ENCODE results near the gene ITSN1. TPM values are rescaled to one million over a fixed set of nuclear protein-coding genes. Genes with fewer than 3 reads are reported as not detected.

ITSN1 gene
- total RNA-seq, 1 experiment from 2014 or later = 30.6 TPM

DNA sequence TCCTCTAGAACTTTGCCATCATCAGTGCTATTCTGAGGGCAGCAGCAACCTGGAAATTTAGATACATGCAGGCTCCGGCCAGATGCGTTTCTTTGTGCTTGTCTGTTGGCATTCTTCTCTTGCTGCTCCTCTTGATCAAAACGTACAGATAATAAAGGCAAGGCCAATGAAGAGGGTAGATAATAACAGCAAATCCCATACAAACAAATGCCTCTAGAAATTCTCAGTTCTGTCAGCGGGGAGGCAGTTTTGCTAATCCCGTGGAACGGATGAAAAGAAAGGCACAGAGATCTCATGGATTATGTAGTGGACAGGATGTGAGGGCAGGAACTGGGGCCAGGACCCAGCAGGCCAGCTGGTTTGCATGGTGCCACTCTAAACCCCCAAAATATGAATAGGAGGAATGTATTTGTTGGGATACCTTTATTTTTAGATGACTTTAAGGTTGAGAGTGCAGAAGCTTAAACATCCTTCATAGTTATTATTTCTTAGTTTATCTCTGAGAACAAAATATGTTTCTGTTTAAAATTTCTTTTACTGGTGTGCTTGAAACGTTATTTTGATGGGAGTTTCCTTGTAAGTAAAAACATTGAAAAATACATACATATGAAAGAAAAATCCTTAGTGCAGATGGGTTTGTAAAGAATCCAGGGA, 1.5 kb downstream of the ITSN1 start:
- Mint-ChIP-seq H3K27ac (ENCODE audit: unreplicated experiment) (peak overlapping the region; percentile 13), H3K36me3 (ENCODE audit: insufficient read depth, unreplicated experiment) (peaks cover 28% of the 10 kb centered on the region), H3K4me1 (ENCODE audit: low read depth, unreplicated experiment) (peaks cover 6% of the 10 kb centered on the region), H3K4me3 (ENCODE audit: low read depth, unreplicated experiment) (peak overlapping the region; percentile 77), H3K9me3 (ENCODE audit: low read depth, unreplicated experiment) (no peaks in the 10 kb centered on the region), H3K27me3 (ENCODE audit: unreplicated experiment) (no peaks in the 10 kb centered on the region)
- DNase-seq = no peak
- BruUV-seq (replicated peaks) = TSS peak; percentile 35
- CTCF ChIA-PET = no interaction called here
- TF ChIP-seq, protein P1, sequence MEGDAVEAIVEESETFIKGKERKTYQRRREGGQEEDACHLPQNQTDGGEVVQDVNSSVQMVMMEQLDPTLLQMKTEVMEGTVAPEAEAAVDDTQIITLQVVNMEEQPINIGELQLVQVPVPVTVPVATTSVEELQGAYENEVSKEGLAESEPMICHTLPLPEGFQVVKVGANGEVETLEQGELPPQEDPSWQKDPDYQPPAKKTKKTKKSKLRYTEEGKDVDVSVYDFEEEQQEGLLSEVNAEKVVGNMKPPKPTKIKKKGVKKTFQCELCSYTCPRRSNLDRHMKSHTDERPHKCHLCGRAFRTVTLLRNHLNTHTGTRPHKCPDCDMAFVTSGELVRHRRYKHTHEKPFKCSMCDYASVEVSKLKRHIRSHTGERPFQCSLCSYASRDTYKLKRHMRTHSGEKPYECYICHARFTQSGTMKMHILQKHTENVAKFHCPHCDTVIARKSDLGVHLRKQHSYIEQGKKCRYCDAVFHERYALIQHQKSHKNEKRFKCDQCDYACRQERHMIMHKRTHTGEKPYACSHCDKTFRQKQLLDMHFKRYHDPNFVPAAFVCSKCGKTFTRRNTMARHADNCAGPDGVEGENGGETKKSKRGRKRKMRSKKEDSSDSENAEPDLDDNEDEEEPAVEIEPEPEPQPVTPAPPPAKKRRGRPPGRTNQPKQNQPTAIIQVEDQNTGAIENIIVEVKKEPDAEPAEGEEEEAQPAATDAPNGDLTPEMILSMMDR (IDR thresholded peaks at IDR 0.05; ENCODE audit: unreplicated experiment) = no peak
- intact Hi-C loops (cut with micrococcal nuclease; ENCODE audit: unreplicated experiment) = loop anchor here (5.0 to 10.0 kb wide), 2 partner anchors 44 to 141 kb away; no protein-coding TSS in a partner anchor

DNA sequence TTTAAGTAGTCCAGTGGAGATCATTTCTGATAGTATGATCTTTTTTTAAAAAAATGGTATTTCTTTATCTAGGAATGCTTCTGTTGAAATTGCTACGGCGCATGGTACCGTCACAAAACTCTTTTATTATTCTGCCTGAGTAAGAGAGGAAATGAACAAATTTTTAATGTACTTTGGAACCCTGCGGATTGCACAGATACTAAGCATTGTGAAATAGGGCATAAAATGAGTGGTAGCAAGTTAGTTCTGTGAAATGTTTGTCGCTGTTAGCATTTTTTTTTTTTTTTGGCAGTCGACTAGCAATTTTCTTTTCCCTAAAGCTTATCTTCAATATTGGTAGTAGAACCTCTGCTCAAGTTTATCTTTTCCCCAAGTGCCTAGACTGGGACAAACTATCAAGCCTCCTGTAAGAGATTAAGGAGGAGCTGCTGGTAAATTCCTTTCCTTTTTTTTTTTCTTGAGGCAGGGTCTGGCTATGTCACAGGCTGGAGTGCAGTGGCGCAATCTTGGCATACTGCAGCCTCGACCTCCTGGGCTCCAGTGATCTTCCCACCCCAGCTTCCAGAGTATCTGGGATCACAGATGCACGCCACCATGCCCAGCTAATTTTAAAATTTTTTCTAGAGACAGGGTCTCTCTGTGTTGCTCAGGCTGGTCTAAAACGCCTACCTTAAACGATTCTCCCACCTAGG, 2.2 kb downstream of the ITSN1 start:
- peaks cover 28% of the 10 kb centered on the region for H3K36me3 Mint-ChIP-seq (ENCODE audit: insufficient read depth, unreplicated experiment)
- CTCF ChIA-PET = interaction anchor here (0.7 kb wide), 1 partner anchor 73 kb away, joined by 4 read pairs; no protein-coding TSS in a partner anchor

DNA sequence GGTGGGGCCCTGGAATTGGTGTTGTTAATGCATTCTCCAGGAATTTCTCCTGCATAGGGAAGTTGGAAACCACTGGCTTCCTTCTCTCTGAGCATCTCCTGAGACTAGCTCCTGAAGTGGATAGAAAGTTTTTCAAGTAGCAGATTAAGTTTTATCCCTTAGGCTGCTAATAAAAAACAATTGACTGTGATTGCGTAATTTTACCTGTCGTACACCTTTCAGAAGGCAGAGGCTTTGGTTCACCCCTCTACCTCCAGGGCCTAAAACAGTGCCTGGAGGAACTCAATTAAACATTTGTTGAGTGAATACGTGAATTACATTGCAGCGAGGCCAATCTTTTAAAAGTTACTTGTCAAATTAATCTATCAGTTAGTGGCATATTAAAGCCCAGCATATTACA, 3.4 kb downstream of the ITSN1 start:
- intact Hi-C loops (cut with micrococcal nuclease; ENCODE audit: unreplicated experiment) = loop anchor here (10.0 kb wide), 1 partner anchor 139 kb away; no protein-coding TSS in a partner anchor
- CTCF ChIA-PET = no interaction called here
- no peak for DNase-seq
- Mint-ChIP-seq H3K4me1 (ENCODE audit: low read depth, unreplicated experiment) (peaks cover 19% of the 10 kb centered on the region), H3K4me3 (ENCODE audit: low read depth, unreplicated experiment) (no peak overlapping the region), H3K27me3 (ENCODE audit: unreplicated experiment) (no peaks in the 10 kb centered on the region), H3K9me3 (ENCODE audit: low read depth, unreplicated experiment) (no peaks in the 10 kb centered on the region), H3K27ac (ENCODE audit: unreplicated experiment) (no peak overlapping the region), H3K36me3 (ENCODE audit: insufficient read depth, unreplicated experiment) (peaks cover 28% of the 10 kb centered on the region)
- BruUV-seq (replicated peaks) = no TSS peak
- TF ChIP-seq, protein P1 (IDR thresholded peaks at IDR 0.05; ENCODE audit: unreplicated experiment) = no peak

More for the DNA sequence above, 2.2 kb downstream of the ITSN1 start:
- Mint-ChIP-seq H3K27me3 (ENCODE audit: unreplicated experiment) (no peaks in the 10 kb centered on the region), H3K4me3 (ENCODE audit: low read depth, unreplicated experiment) (peak overlapping the region; percentile 77), H3K27ac (ENCODE audit: unreplicated experiment) (no peak overlapping the region), H3K4me1 (ENCODE audit: low read depth, unreplicated experiment) (peaks cover 11% of the 10 kb centered on the region), H3K9me3 (ENCODE audit: low read depth, unreplicated experiment) (no peaks in the 10 kb centered on the region)
- TF ChIP-seq, protein P1 (IDR thresholded peaks at IDR 0.05; ENCODE audit: unreplicated experiment) = no peak
- BruUV-seq (replicated peaks) = no TSS peak
- DNase-seq = no peak
- intact Hi-C loops (cut with micrococcal nuclease; ENCODE audit: unreplicated experiment) = loop anchor here (5.0 to 10.0 kb wide), 2 partner anchors 43 to 140 kb away; no protein-coding TSS in a partner anchor

DNA sequence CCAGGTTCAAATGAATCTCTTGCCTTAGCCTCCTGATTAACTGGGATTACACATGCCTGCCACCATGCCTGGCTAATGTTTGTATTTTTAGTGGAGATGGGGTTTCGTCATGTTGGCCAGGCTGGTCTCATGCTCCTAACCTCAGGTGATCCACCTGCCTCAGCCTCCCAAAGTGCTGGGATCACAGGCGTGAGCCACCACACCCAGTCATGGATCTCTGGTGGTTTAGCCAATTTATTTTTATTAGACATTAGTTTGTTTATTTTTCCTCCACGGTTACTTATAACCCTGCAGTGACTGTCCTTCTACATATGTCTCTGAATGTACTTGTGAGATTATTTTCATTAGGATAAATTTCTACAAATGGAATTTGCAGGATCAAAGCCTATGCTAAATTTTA, 5.3 kb downstream of the ITSN1 start:
- Mint-ChIP-seq H3K4me1 (ENCODE audit: low read depth, unreplicated experiment) (peaks cover 29% of the 10 kb centered on the region), H3K9me3 (ENCODE audit: low read depth, unreplicated experiment) (no peaks in the 10 kb centered on the region), H3K27ac (ENCODE audit: unreplicated experiment) (no peak overlapping the region), H3K4me3 (ENCODE audit: low read depth, unreplicated experiment) (no peak overlapping the region), H3K27me3 (ENCODE audit: unreplicated experiment) (no peaks in the 10 kb centered on the region), H3K36me3 (ENCODE audit: insufficient read depth, unreplicated experiment) (peaks cover 10% of the 10 kb centered on the region)
- intact Hi-C loops (cut with micrococcal nuclease; ENCODE audit: unreplicated experiment) = loop anchor here (10.0 kb wide), 1 partner anchor 137 kb away; no protein-coding TSS in a partner anchor
- no TSS peak for BruUV-seq (replicated peaks)
- TF ChIP-seq, protein P1 (IDR thresholded peaks at IDR 0.05; ENCODE audit: unreplicated experiment) = no peak
- no peak for DNase-seq
- CTCF ChIA-PET = no interaction called here
